PC-9 (cell line): Measurements from ENCODE around the gene INTS1. TPM values are rescaled to one million over a fixed set of nuclear protein-coding genes. Genes with fewer than 3 reads are reported as not detected.
A peak's percentile ranks its signal among the peaks of the same experiment; 100 is the strongest.

Source experiments
- BruUV-seq: library from RNA; stranded (reverse); fragments of 400-500 nt; replicated peaks from 2 replicates; lab custom pipeline; 2021; lab: Mats Ljungman, UMichigan
- CTCF ChIA-PET: fragments of 300-600 bp; sonication (Branson Sonifier 250); formaldehyde crosslinking; loops from one replicate; lab custom pipeline; 2022; ENCODE audit warnings: antibody characterized with exemption; lab: Charles Lee
- POLR2A ChIA-PET: fragments of 300-600 bp; sonication (Branson Sonifier 250); formaldehyde crosslinking; loops from one replicate; lab custom pipeline; 2022; ENCODE audit warnings: antibody characterized with exemption; ENCODE audit not compliant: unreplicated experiment; lab: Charles Lee
- DNase-seq, 2 experiments: peaks; one replicate each; pipeline versions ENCODE4 v3.0.0 to v3.0.0-alpha.2; 2015 to 2022; ENCODE audit warnings: mixed read lengths in 1 of 2
- H2AFZ ChIP-seq: fragments of 200-600 bp; sonication (generic); 2 replicates; pipeline ENCODE4 v1.8.1; 2017; ENCODE audit warnings: antibody characterized with exemption
- H3F3A ChIP-seq: fragments of 200-600 bp; sonication (generic); 2 replicates; pipeline ENCODE4 v1.8.1; 2017; ENCODE audit warnings: antibody characterized with exemption, mild to moderate bottlenecking, low read depth; ENCODE audit not compliant: insufficient read depth
- H3K27ac ChIP-seq: fragments of 200-600 bp; sonication (generic); 2 replicates; pipeline ENCODE4 v1.6.1; 2016; ENCODE audit warnings: mixed run types
- H3K27me3 ChIP-seq: fragments of 200-600 bp; sonication (generic); 2 replicates; pipeline ENCODE4 v1.6.1; 2016; ENCODE audit warnings: low read depth, mixed run types; ENCODE audit not compliant: insufficient read depth
- H3K36me3 ChIP-seq: fragments of 200-600 bp; sonication (generic); 2 replicates; pipeline ENCODE4 v1.6.1; 2016; ENCODE audit warnings: low read depth, mixed run types
- H3K4me1 ChIP-seq: fragments of 200-600 bp; sonication (generic); replicated peaks from 2 replicates; pipeline ENCODE4 v1.6.1; 2016; ENCODE audit warnings: mixed run types; ENCODE audit not compliant: insufficient read depth
- H3K4me2 ChIP-seq: fragments of 200-600 bp; sonication (generic); 2 replicates; pipeline ENCODE4 v1.6.1; 2017; ENCODE audit warnings: mixed run types
- H3K4me3 ChIP-seq: fragments of 200-600 bp; sonication (generic); 2 replicates; pipeline ENCODE4 v1.6.1; 2016; ENCODE audit warnings: mixed run types
- H3K79me2 ChIP-seq: fragments of 200-600 bp; sonication (generic); 2 replicates; pipeline ENCODE4 v1.6.1; 2017; ENCODE audit warnings: low read depth, mixed run types
- H3K9me2 ChIP-seq: fragments of 200-600 bp; sonication (generic); 2 replicates; pipeline ENCODE4 v1.8.1; 2017; ENCODE audit warnings: mild to moderate bottlenecking; ENCODE audit not compliant: insufficient read depth
- H3K9me3 ChIP-seq: fragments of 200-600 bp; sonication (generic); 2 replicates; pipeline ENCODE4 v1.8.1; 2016; ENCODE audit warnings: low read depth; ENCODE audit not compliant: insufficient read depth
- H4K20me1 ChIP-seq: fragments of 200-600 bp; sonication (generic); 2 replicates; pipeline ENCODE4 v1.8.1; 2017; ENCODE audit not compliant: insufficient read depth
- CTCF ChIP-seq: fragments of 200-600 bp; sonication (generic); conservative IDR thresholded peaks from 2 replicates; pipeline ENCODE4 v1.6.1; 2017; ENCODE audit warnings: mixed run types, antibody characterized with exemption, mild to moderate bottlenecking, moderate library complexity
- EZH2 ChIP-seq: fragments of 200-600 bp; sonication (generic); IDR thresholded peaks from 2 replicates; pipeline ENCODE4 v1.8.0; 2017; ENCODE audit warnings: antibody characterized with exemption, low read depth
- intact Hi-C: fragments of 100-400 bp; cut with micrococcal nuclease; formaldehyde crosslinking; loops from one replicate; pipeline ENCODE4 v1.10.0; 2022; ENCODE audit not compliant: unreplicated experiment
- total RNA-seq: library from RNA; stranded (reverse); gene quantifications from 2 replicates; pipeline ENCODE4 v1.2.3, GENCODE V29; 2021

INTS1 gene
- total RNA-seq, 1 experiment from 2014 or later = 124 TPM

- intact Hi-C loops = no loop called here
- Histone ChIP-seq H3K4me1 (no peaks in the 10 kb centered on the region), H3F3A (peaks cover 4% of the 10 kb centered on the region; the same call in 1 of the 2 replicates), H2AFZ (no peak overlapping the region), H3K9me3 (no peaks in the 10 kb centered on the region), H3K4me2 (no peak overlapping the region), H3K36me3 (no peaks in the 10 kb centered on the region), H3K79me2 (no peaks in the 10 kb centered on the region), H3K9me2 (no peaks in the 10 kb centered on the region), H3K4me3 (no peak overlapping the region), H3K27me3 (no peaks in the 10 kb centered on the region), H3K27ac (no peak overlapping the region), H4K20me1 (peaks cover 11% of the 10 kb centered on the region; the same call in 1 of the 2 replicates)
- CTCF ChIA-PET = interaction anchor here (0.6 to 0.9 kb wide), 4 partner anchors 27 to 208 kb away, joined by 3 to 8 read pairs (median 4); no protein-coding TSS in a partner anchor
- BruUV-seq = no TSS peak
- no peak for DNase-seq
- TF ChIP-seq EZH2 = no peak
- no peak for TF ChIP-seq CTCF
- POLR2A ChIA-PET = no interaction called here
These were observed 70.9 kb downstream of the INTS1 start for GRCh38 chr7:1433128-1433920.

GRCh38 chr7:1432411-1433082, 71.6 kb downstream of the INTS1 start:
- H4K20me1 ChIP-seq = peaks cover 11% of the 10 kb centered on the region; the same call in 1 of the 2 replicates
- intact Hi-C loops = loop anchor here (1.0 kb wide), 2 partner anchors 42 to 238 kb away; no protein-coding TSS in a partner anchor
- no peak overlapping the region for H3K27ac ChIP-seq
- ChIA-PET POLR2A (no interaction called here), CTCF (interaction anchor here (0.6 kb wide), 4 partner anchors 23 to 216 kb away, joined by 5 to 16 read pairs (median 7); no protein-coding TSS in a partner anchor)
- no TSS peak for BruUV-seq
- H3K4me3 ChIP-seq = no peak overlapping the region
- peak in 1 of 2 experiments; percentile 77 for DNase-seq
- no peaks in the 10 kb centered on the region for H3K9me2 ChIP-seq
- no peaks in the 10 kb centered on the region for H3K79me2 ChIP-seq
- no peaks in the 10 kb centered on the region for H3K27me3 ChIP-seq
- H3K4me2 ChIP-seq = no peak overlapping the region
- no peak overlapping the region for H2AFZ ChIP-seq
- H3F3A ChIP-seq = peaks cover 4% of the 10 kb centered on the region; the same call in 1 of the 2 replicates
- H3K36me3 ChIP-seq = no peaks in the 10 kb centered on the region
- TF ChIP-seq CTCF = peak; percentile 98
- no peak for TF ChIP-seq EZH2
- H3K4me1 ChIP-seq = no peaks in the 10 kb centered on the region
- H3K9me3 ChIP-seq = no peaks in the 10 kb centered on the region

- Histone ChIP-seq H3K4me2 (no peak overlapping the region), H2AFZ (no peak overlapping the region), H3K36me3 (no peaks in the 10 kb centered on the region), H4K20me1 (peaks cover 11% of the 10 kb centered on the region; the same call in 1 of the 2 replicates), H3K27ac (no peak overlapping the region), H3K79me2 (no peaks in the 10 kb centered on the region), H3K4me1 (no peaks in the 10 kb centered on the region), H3K9me2 (no peaks in the 10 kb centered on the region), H3K4me3 (no peak overlapping the region), H3K9me3 (no peaks in the 10 kb centered on the region), H3K27me3 (no peaks in the 10 kb centered on the region), H3F3A (peaks cover 4% of the 10 kb centered on the region; the same call in 1 of the 2 replicates)
- intact Hi-C loops = loop anchor here (1.0 kb wide), 2 partner anchors 42 to 238 kb away; no protein-coding TSS in a partner anchor
- ChIA-PET POLR2A (no interaction called here), CTCF (interaction anchor here (0.5 to 0.6 kb wide), 3 partner anchors 23 to 1090 kb away, joined by 3 to 16 read pairs (median 5); no protein-coding TSS in a partner anchor)
- no TSS peak for BruUV-seq
- TF ChIP-seq EZH2 = no peak
- TF ChIP-seq CTCF = no peak
- peak; percentile 51 to 59 for DNase-seq
These were observed 72.4 kb downstream of the INTS1 start for GRCh38 chr7:1431634-1432380.
